Endodermal cell (in vitro differentiated cells): Measurements from ENCODE around the gene YAP1. TPM values are rescaled to one million over a fixed set of nuclear protein-coding genes. Genes with fewer than 3 reads are reported as not detected.
A peak's percentile ranks its signal among the peaks of the same experiment; 100 is the strongest.

Experiments used
- DNase-seq: peaks from one replicate; pipeline ENCODE4 v3.0.0-alpha.2; 2017
- H3K27ac ChIP-seq: 2 replicates; pipeline ENCODE4 v1.5.1; 2013; ENCODE audit warnings: mild to moderate bottlenecking, low read depth, low read length, moderate library complexity
- H3K27me3 ChIP-seq: 2 replicates; pipeline ENCODE4 v1.6.1; 2013; ENCODE audit warnings: mild to moderate bottlenecking, low read length, moderate library complexity; ENCODE audit not compliant: insufficient read depth, control insufficient read depth, poor library complexity, severe bottlenecking
- H3K36me3 ChIP-seq: 2 replicates; pipeline ENCODE4 v1.7.0; 2013; ENCODE audit warnings: mild to moderate bottlenecking, low read length, moderate library complexity; ENCODE audit not compliant: control insufficient read depth, insufficient read depth
- H3K4me1 ChIP-seq: one replicate; pipeline ENCODE4 v1.7.0; 2013; ENCODE audit warnings: low read length; ENCODE audit not compliant: control insufficient read depth, insufficient read depth
- H3K4me3 ChIP-seq: 2 replicates; pipeline ENCODE4 v1.5.1; 2013; ENCODE audit warnings: mild to moderate bottlenecking, low read length, moderate library complexity
- H3K9ac ChIP-seq: 2 replicates; pipeline ENCODE4 v1.6.1; 2013; ENCODE audit warnings: mild to moderate bottlenecking, low read length, moderate library complexity; ENCODE audit not compliant: poor library complexity, severe bottlenecking; ENCODE audit errors: extremely low read depth
- H3K9me3 ChIP-seq: 2 replicates; pipeline ENCODE4 v1.6.1; 2013; ENCODE audit warnings: mild to moderate bottlenecking, low read length, moderate library complexity; ENCODE audit not compliant: control insufficient read depth
- H3K27ac Mint-ChIP-seq: 2 replicates; pipeline ENCODE4 v1.8.0; 2020; ENCODE audit warnings: mixed read lengths
- H3K27me3 Mint-ChIP-seq: 2 replicates; pipeline ENCODE4 v1.8.0; 2021; ENCODE audit warnings: mild to moderate bottlenecking, mixed read lengths; ENCODE audit not compliant: insufficient read depth
- H3K36me3 Mint-ChIP-seq: 2 replicates; pipeline ENCODE4 v1.8.0; 2020; ENCODE audit warnings: low read depth, mixed read lengths
- H3K4me1 Mint-ChIP-seq: 2 replicates; pipeline ENCODE4 v1.8.0; 2020; ENCODE audit warnings: mixed read lengths
- H3K4me3 Mint-ChIP-seq: 2 replicates; pipeline ENCODE4 v1.8.0; 2020; ENCODE audit warnings: mild to moderate bottlenecking, moderate library complexity, mixed read lengths
- H3K9me3 Mint-ChIP-seq: 2 replicates; pipeline ENCODE4 v1.8.0; 2020; ENCODE audit warnings: mild to moderate bottlenecking, mixed read lengths
- CTCF ChIP-seq: fragments of 200-600 bp; sonication (generic); conservative IDR thresholded peaks from 2 replicates; pipeline ENCODE4 v1.5.0; 2021; ENCODE audit warnings: antibody characterized with exemption, mild to moderate bottlenecking
- WGBS, 2 experiments: methylation state at CpG; one replicate each; pipeline versions ENCODE4 v1.1.5 to v1.1.7; 2013; ENCODE audit warnings: missing lambda C conversion rate in 2 of 2, mixed read lengths in 1 of 2; ENCODE audit not compliant: insufficient coverage in 1 of 2, insufficient read length in 1 of 2; 5-methylcytosine and 5-hydroxymethylcytosine counted together
- total RNA-seq, 2 donors: library from RNA; stranded (reverse); fragmentation: NEBNext Ultra II Directional in 1 of 2; extraction: Animal tissue kit (Norgen Biotek cat#: 25700) in 1 of 2; gene quantifications; 2 replicates in 1 of 2; 3 replicates in 1 of 2; pipeline ENCODE4 v1.2.1, GENCODE V29; 2021

The YAP1 gene
- total RNA-seq, 2 donors from 2014 or later = 224 to 228 TPM

- 89 to 94% methylated on average over 5 of the region's 5 CpGs for WGBS, 2 experiments
- peaks cover 38% of the 10 kb centered on the region for H3K27me3 Mint-ChIP-seq
- no peak overlapping the region for H3K27ac Mint-ChIP-seq
- DNase-seq = no peak
- Histone ChIP-seq H3K9ac (no peak overlapping the region), H3K27ac (no peak overlapping the region), H3K4me1 (no peaks in the 10 kb centered on the region), H3K4me3 (no peak overlapping the region), H3K27me3 (peaks cover 20% of the 10 kb centered on the region), H3K36me3 (no peaks in the 10 kb centered on the region), H3K9me3 (no peaks in the 10 kb centered on the region)
- peaks cover 18% of the 10 kb centered on the region for H3K4me1 Mint-ChIP-seq
- TF ChIP-seq CTCF = no peak
- H3K9me3 Mint-ChIP-seq = no peaks in the 10 kb centered on the region
- peak overlapping the region; percentile 60 for H3K4me3 Mint-ChIP-seq
- no peaks in the 10 kb centered on the region for H3K36me3 Mint-ChIP-seq
These were observed 157.4 kb downstream of the YAP1 start for GRCh38 chr11:102267609-102268008.

- H3K36me3 ChIP-seq = no peaks in the 10 kb centered on the region
- 33 to 59% methylated on average over 27 to 39 of the region's 39 CpGs for WGBS, 2 experiments
- peak overlapping the region; percentile 73 for H3K4me3 ChIP-seq
- Mint-ChIP-seq H3K4me1 (peaks cover 18% of the 10 kb centered on the region), H3K4me3 (peak overlapping the region; percentile 60), H3K36me3 (no peaks in the 10 kb centered on the region), H3K27me3 (peaks cover 39% of the 10 kb centered on the region), H3K9me3 (no peaks in the 10 kb centered on the region), H3K27ac (no peak overlapping the region)
- DNase-seq = peak; percentile 99
- no peak overlapping the region for H3K27ac ChIP-seq
- no peaks in the 10 kb centered on the region for H3K4me1 ChIP-seq
- peaks cover 21% of the 10 kb centered on the region for H3K27me3 ChIP-seq
- H3K9ac ChIP-seq = no peak overlapping the region
- no peaks in the 10 kb centered on the region for H3K9me3 ChIP-seq
- peak; percentile 74 for TF ChIP-seq CTCF
These were observed 158.1 kb downstream of the YAP1 start for GRCh38 chr11:102268083-102268984.

- H3K9ac ChIP-seq = no peak overlapping the region
- no peaks in the 10 kb centered on the region for H3K9me3 Mint-ChIP-seq
These were observed 158.8 kb downstream of the YAP1 start for GRCh38 chr11:102268985-102269470.

More at GRCh38 chr11:102268985-102269470, 158.8 kb downstream of the YAP1 start:
- Mint-ChIP-seq H3K4me1 (peaks cover 18% of the 10 kb centered on the region), H3K27me3 (peaks cover 39% of the 10 kb centered on the region), H3K27ac (no peak overlapping the region), H3K4me3 (peak overlapping the region; percentile 60), H3K36me3 (no peaks in the 10 kb centered on the region)
- H3K4me1 ChIP-seq = no peaks in the 10 kb centered on the region
- DNase-seq = peak; percentile 59
- 55 to 83% methylated on average over 6 of the region's 6 CpGs for WGBS, 2 experiments
- H3K27ac ChIP-seq = no peak overlapping the region
- no peaks in the 10 kb centered on the region for H3K36me3 ChIP-seq
- peaks cover 21% of the 10 kb centered on the region for H3K27me3 ChIP-seq
- TF ChIP-seq CTCF = no peak
- no peaks in the 10 kb centered on the region for H3K9me3 ChIP-seq
- peak overlapping the region; percentile 70 for H3K4me3 ChIP-seq
